Thyroid gland (tissue), 4 donors: ENCODE data around the gene NRXN2. TPM values are rescaled to one million over a fixed set of nuclear protein-coding genes. Genes with fewer than 3 reads are reported as not detected.

Experiments used
- DNase-seq, 2 donors: peaks; one replicate each; pipeline ENCODE4 v3.0.0-alpha.2; 2019
- H3K27ac ChIP-seq, 3 donors: fragments of 200-600 bp; sonication (generic); 1 replicate in 2 of 3; 2 replicates in 1 of 3; pipeline ENCODE4 v1.5.1; 2016 to 2019; ENCODE audit warnings: mild to moderate bottlenecking in 1 of 3, moderate library complexity in 1 of 3
- H3K27me3 ChIP-seq: fragments of 200-600 bp; sonication (generic); one replicate; pipeline ENCODE4 v1.5.1; 2019
- H3K36me3 ChIP-seq, 2 donors: fragments of 200-600 bp; sonication (generic); one replicate each; pipeline ENCODE4 v1.5.1; 2016 to 2019
- H3K4me1 ChIP-seq, 2 donors: fragments of 200-600 bp; sonication (generic); one replicate each; pipeline ENCODE4 v1.5.1; 2017 to 2019
- H3K4me3 ChIP-seq, 3 donors: fragments of 200-600 bp; sonication (generic); replicated peaks in 1 of 3; 1 replicate in 2 of 3; 2 replicates in 1 of 3; pipeline ENCODE4 v1.5.1; 2016; ENCODE audit warnings: mild to moderate bottlenecking in 1 of 3
- H3K9me3 ChIP-seq: fragments of 200-600 bp; sonication (generic); one replicate; pipeline ENCODE4 v1.5.1; 2017
- POLR2A ChIP-seq, 2 donors: fragments of 450-650 bp; IDR thresholded peaks; one replicate each; pipeline ENCODE4 v1.6.1; 2017; ENCODE audit warnings: antibody characterized with exemption in 2 of 2, mild to moderate bottlenecking in 2 of 2, moderate library complexity in 1 of 2
- WGBS, 2 donors: methylation state at CpG; one replicate each; pipeline ENCODE4 v1.1.5; 2017; 5-methylcytosine and 5-hydroxymethylcytosine counted together
- intact Hi-C: fragments of 100-400 bp; cut with DNase I; formaldehyde crosslinking; loops from one replicate; pipeline ENCODE4 v1.15.1; 2023
- total RNA-seq, 4 donors: library from RNA; depleted of rRNA; stranded (reverse); fragments of >200 nt; gene quantifications; one replicate each; pipeline ENCODE4 v1.2.3, GENCODE V29; 2016
- TF ChIP-seq, protein P1 (sequence below), 6 experiments: fragments of 200-600 bp in 3 of 6; fragments of 450-650 bp in 3 of 6; sonication (generic) in 3 of 6; IDR thresholded peaks; one replicate each; pipeline ENCODE4 v1.5.1; 2016 to 2019; ENCODE audit warnings: antibody characterized with exemption in 6 of 6, mild to moderate bottlenecking in 2 of 6, inconsistent platforms in 1 of 6, moderate library complexity in 1 of 6

NRXN2 gene
- total RNA-seq, 4 donors from 2014 or later: 2.0 to 12.3 (median 4.8) TPM

GRCh38 chr11:64765851-64766665 is 43.1 kb upstream of the NRXN2 start:
- no peak overlapping the region for H3K4me3 ChIP-seq
- H3K4me1 ChIP-seq: peaks cover 17 to 32% of the 10 kb centered on the region in 2 donors
- DNase-seq: no peak
- intact Hi-C loops: no loop called here
- WGBS, 2 donors: 95 to 96% methylated on average over 28 of the region's 42 CpGs
- TF ChIP-seq POLR2A (IDR thresholded peaks at IDR 0.05): no peak
- TF ChIP-seq, protein P1, sequence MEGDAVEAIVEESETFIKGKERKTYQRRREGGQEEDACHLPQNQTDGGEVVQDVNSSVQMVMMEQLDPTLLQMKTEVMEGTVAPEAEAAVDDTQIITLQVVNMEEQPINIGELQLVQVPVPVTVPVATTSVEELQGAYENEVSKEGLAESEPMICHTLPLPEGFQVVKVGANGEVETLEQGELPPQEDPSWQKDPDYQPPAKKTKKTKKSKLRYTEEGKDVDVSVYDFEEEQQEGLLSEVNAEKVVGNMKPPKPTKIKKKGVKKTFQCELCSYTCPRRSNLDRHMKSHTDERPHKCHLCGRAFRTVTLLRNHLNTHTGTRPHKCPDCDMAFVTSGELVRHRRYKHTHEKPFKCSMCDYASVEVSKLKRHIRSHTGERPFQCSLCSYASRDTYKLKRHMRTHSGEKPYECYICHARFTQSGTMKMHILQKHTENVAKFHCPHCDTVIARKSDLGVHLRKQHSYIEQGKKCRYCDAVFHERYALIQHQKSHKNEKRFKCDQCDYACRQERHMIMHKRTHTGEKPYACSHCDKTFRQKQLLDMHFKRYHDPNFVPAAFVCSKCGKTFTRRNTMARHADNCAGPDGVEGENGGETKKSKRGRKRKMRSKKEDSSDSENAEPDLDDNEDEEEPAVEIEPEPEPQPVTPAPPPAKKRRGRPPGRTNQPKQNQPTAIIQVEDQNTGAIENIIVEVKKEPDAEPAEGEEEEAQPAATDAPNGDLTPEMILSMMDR (IDR thresholded peaks at IDR 0.05): no peak
- no peaks in the 10 kb centered on the region for H3K27me3 ChIP-seq
- H3K27ac ChIP-seq: no peak overlapping the region
- no peaks in the 10 kb centered on the region for H3K9me3 ChIP-seq
- H3K36me3 ChIP-seq: peaks cover 72 to 84% of the 10 kb centered on the region in 2 donors

GRCh38 chr11:64765291-64765850 is 42.4 kb upstream of the NRXN2 start:
- Histone ChIP-seq H3K9me3 (no peaks in the 10 kb centered on the region), H3K4me3 (no peak overlapping the region), H3K4me1 (peaks cover 23 to 39% of the 10 kb centered on the region in 2 donors), H3K27me3 (no peaks in the 10 kb centered on the region), H3K27ac (no peak overlapping the region), H3K36me3 (peaks cover 65 to 77% of the 10 kb centered on the region in 2 donors)
- DNase-seq: no peak
- no peak for TF ChIP-seq POLR2A (IDR thresholded peaks at IDR 0.05)
- TF ChIP-seq, protein P1 (IDR thresholded peaks at IDR 0.05): no peak
- intact Hi-C loops: no loop called here
- WGBS, 2 donors: 89 to 92% methylated on average over 30 of the region's 30 CpGs

DNA sequence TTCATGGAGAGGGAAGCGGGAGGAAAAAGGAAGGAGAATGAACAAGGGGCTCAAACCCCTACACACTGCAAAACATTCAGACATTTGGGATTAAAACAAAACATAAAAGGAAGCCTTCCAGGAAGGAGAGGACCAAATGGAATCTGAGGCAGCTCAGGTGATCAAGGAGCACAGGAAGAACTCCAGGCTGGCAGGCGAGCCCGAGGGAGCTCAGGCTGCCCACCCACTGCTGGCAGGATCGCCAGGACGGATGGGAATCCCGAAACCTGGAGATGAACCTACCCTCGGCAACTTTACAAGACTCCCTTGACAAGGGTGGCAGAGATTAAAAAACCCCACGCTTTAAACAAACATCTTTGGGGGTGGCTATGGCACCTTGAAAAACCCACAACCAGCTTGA is 41.8 kb upstream of the NRXN2 start:
- TF ChIP-seq, protein P1 (IDR thresholded peaks at IDR 0.05): no peak
- no peak for TF ChIP-seq POLR2A (IDR thresholded peaks at IDR 0.05)
- peaks cover 59 to 70% of the 10 kb centered on the region in 2 donors for H3K36me3 ChIP-seq
- 92 to 96% methylated on average over 8 of the region's 8 CpGs for WGBS, 2 donors
- DNase-seq: no peak
- no peaks in the 10 kb centered on the region for H3K9me3 ChIP-seq
- intact Hi-C loops: no loop called here
- no peaks in the 10 kb centered on the region for H3K27me3 ChIP-seq
- peak overlapping the region in 1 of 3 donors; percentile 24 for H3K27ac ChIP-seq
- peaks cover 29 to 45% of the 10 kb centered on the region in 2 donors for H3K4me1 ChIP-seq
- no peak overlapping the region for H3K4me3 ChIP-seq

DNA sequence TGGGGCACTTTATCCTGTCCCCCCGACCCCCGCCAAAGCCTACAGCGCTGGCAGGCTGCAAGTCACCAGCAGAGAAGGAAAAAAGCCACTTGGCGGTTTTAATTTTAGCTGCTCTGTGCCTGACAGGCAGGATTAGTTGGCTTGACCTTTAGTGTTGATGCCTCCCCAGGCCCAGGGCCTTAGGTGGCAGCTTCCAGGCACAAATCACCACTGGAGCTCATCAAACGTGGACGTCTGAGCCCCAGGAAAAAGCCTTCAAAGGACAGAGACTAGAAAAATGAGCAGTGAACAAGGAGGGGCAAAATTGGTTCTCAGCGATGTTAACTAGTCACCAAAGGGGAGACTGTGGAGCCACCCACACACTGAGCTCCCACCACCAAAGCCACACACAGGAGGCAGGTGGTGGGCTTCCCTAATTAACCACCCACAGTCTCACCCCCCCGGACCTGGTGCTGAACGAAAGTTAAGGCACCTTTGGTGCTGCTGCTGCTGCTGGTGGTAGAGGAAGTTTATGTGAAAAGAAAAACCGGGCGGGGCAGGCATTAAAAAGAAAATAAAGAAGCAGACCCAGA is 41.1 kb upstream of the NRXN2 start:
- WGBS, 2 donors: 74 to 83% methylated on average over 11 of the region's 11 CpGs
- Histone ChIP-seq H3K4me1 (peaks cover 34 to 51% of the 10 kb centered on the region in 2 donors), H3K36me3 (peaks cover 52 to 64% of the 10 kb centered on the region in 2 donors), H3K4me3 (no peak overlapping the region), H3K27ac (peak overlapping the region in 2 of 3 donors; percentile 47 to 75), H3K27me3 (no peaks in the 10 kb centered on the region), H3K9me3 (no peaks in the 10 kb centered on the region)
- no peak for DNase-seq
- TF ChIP-seq POLR2A (IDR thresholded peaks at IDR 0.05): no peak
- TF ChIP-seq, protein P1 (IDR thresholded peaks at IDR 0.05): no peak
- intact Hi-C loops: no loop called here
